Stimulated activated naive CD8-positive, alpha-beta T cell treated with anti-CD3 and anti-CD28 coated beads, Interleukin-15, Interleukin-2, amounts not matched to agents 100 ng/mL and 50 ng/mL, for 24 hours (primary cell): ENCODE measurements around the gene LAMA3.

ENCODE experiments used
- H3K27ac Mint-ChIP-seq: one replicate; pipeline ENCODE4 v1.8.0; 2021; ENCODE audit warnings: mild to moderate bottlenecking, mixed read lengths
- H3K27me3 Mint-ChIP-seq: one replicate; pipeline ENCODE4 v1.8.0; 2021; ENCODE audit warnings: mixed read lengths
- H3K36me3 Mint-ChIP-seq: one replicate; pipeline ENCODE4 v1.8.0; 2021; ENCODE audit warnings: low read depth, mixed read lengths
- H3K4me1 Mint-ChIP-seq: one replicate; pipeline ENCODE4 v1.8.0; 2021; ENCODE audit warnings: low read depth, mixed read lengths
- H3K4me3 Mint-ChIP-seq: one replicate; pipeline ENCODE4 v1.8.0; 2021; ENCODE audit warnings: mild to moderate bottlenecking, mixed read lengths
- H3K9me3 Mint-ChIP-seq: one replicate; pipeline ENCODE4 v1.8.0; 2021; ENCODE audit warnings: mixed read lengths

LAMA3 gene

GRCh38 chr18:23838801-23839366, 149.6 kb downstream of the LAMA3 start:
- H3K27ac Mint-ChIP-seq, result no peak overlapping the region
- no peak overlapping the region for H3K4me3 Mint-ChIP-seq
- H3K9me3 Mint-ChIP-seq, result no peaks in the 10 kb centered on the region
- H3K4me1 Mint-ChIP-seq, result no peaks in the 10 kb centered on the region
- H3K27me3 Mint-ChIP-seq, result no peaks in the 10 kb centered on the region
- H3K36me3 Mint-ChIP-seq, result no peaks in the 10 kb centered on the region

- no peaks in the 10 kb centered on the region for H3K4me1 Mint-ChIP-seq
- H3K27me3 Mint-ChIP-seq, result no peaks in the 10 kb centered on the region
- no peak overlapping the region for H3K4me3 Mint-ChIP-seq
- no peaks in the 10 kb centered on the region for H3K9me3 Mint-ChIP-seq
- H3K36me3 Mint-ChIP-seq, result no peaks in the 10 kb centered on the region
- no peak overlapping the region for H3K27ac Mint-ChIP-seq
Observed at GRCh38 chr18:23842305-23842704, 153.1 kb downstream of the LAMA3 start.

GRCh38 chr18:23844991-23845680, 155.9 kb downstream of the LAMA3 start:
- H3K27ac Mint-ChIP-seq, result no peak overlapping the region

GRCh38 chr18:23845988-23846630, 156.9 kb downstream of the LAMA3 start:
- Mint-ChIP-seq H3K4me1 (no peaks in the 10 kb centered on the region), H3K9me3 (no peaks in the 10 kb centered on the region), H3K36me3 (no peaks in the 10 kb centered on the region), H3K27me3 (no peaks in the 10 kb centered on the region), H3K27ac (no peak overlapping the region), H3K4me3 (no peak overlapping the region)

More at GRCh38 chr18:23844991-23845680, 155.9 kb downstream of the LAMA3 start:
- no peaks in the 10 kb centered on the region for H3K9me3 Mint-ChIP-seq
- no peak overlapping the region for H3K4me3 Mint-ChIP-seq
- no peaks in the 10 kb centered on the region for H3K36me3 Mint-ChIP-seq
- no peaks in the 10 kb centered on the region for H3K27me3 Mint-ChIP-seq
- H3K4me1 Mint-ChIP-seq, result no peaks in the 10 kb centered on the region

DNA sequence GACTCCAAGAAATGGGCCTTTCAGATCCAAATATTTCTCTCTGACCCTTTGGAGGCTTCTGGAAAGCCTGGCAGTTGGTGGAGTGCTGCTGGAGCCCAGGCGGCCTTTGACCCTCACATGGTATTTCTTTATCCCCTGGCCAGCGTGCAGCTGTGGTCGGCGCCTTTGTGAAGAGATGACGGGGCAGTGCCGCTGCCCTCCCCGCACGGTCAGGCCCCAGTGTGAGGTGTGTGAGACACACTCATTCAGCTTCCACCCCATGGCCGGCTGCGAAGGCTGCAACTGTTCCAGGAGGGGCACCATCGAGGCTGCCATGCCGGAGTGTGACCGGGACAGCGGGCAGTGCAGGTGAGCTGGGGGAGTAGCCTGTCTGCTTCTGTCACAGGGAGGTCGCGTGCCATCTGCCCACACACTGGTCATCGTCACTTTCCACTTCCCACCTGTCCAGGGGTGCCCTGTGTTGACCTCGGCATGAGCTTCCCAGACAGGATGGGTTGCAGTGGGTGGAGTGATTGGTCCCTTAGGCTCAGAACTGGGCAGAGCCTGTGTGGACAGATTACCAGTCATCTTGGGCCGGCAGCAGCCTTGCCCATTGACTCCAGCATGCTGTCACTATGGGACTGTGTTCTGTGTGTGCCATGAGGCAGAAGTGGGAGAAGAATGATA, 158.2 kb downstream of the LAMA3 start:
- H3K27ac Mint-ChIP-seq, result no peak overlapping the region
- no peaks in the 10 kb centered on the region for H3K27me3 Mint-ChIP-seq
- peaks cover 5% of the 10 kb centered on the region for H3K4me1 Mint-ChIP-seq
- no peaks in the 10 kb centered on the region for H3K9me3 Mint-ChIP-seq
- no peak overlapping the region for H3K4me3 Mint-ChIP-seq
- H3K36me3 Mint-ChIP-seq, result no peaks in the 10 kb centered on the region

DNA sequence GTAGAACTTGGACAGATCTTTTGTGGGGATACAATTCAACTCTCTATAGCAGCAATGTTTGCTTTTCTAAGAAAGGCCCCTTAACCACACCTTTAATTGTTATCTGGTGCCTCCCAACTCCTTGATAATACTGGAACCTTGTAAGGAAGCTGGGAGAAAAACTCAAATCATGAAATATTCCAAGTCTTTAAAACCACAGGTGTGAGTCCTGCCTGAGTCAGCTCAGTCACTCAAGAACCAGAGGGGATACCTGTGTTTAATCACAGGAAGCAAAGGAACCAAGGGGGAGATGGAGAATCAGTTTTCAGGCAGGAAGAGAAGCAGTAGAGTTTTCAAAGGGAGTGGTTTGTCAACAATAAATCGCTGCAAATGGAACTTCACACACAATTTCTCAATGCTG, 159.9 kb downstream of the LAMA3 start:
- Mint-ChIP-seq H3K9me3 (peaks cover 6% of the 10 kb centered on the region), H3K36me3 (no peaks in the 10 kb centered on the region), H3K27me3 (no peaks in the 10 kb centered on the region), H3K4me1 (peaks cover 10% of the 10 kb centered on the region), H3K4me3 (no peak overlapping the region), H3K27ac (no peak overlapping the region)

- Mint-ChIP-seq H3K4me3 (no peak overlapping the region), H3K27me3 (no peaks in the 10 kb centered on the region), H3K36me3 (no peaks in the 10 kb centered on the region), H3K9me3 (peaks cover 6% of the 10 kb centered on the region), H3K4me1 (peaks cover 10% of the 10 kb centered on the region), H3K27ac (no peak overlapping the region)
Observed at GRCh38 chr18:23850215-23850614, 161.0 kb downstream of the LAMA3 start.

- Mint-ChIP-seq H3K9me3 (peaks cover 6% of the 10 kb centered on the region), H3K27me3 (no peaks in the 10 kb centered on the region), H3K27ac (no peak overlapping the region), H3K4me1 (peaks cover 10% of the 10 kb centered on the region), H3K4me3 (no peak overlapping the region), H3K36me3 (no peaks in the 10 kb centered on the region)
Observed at GRCh38 chr18:23851470-23852002, 162.3 kb downstream of the LAMA3 start.

GRCh38 chr18:23852236-23853045, 163.2 kb downstream of the LAMA3 start:
- Mint-ChIP-seq H3K36me3 (no peaks in the 10 kb centered on the region), H3K4me1 (peaks cover 10% of the 10 kb centered on the region), H3K27ac (peak overlapping the region; percentile 42), H3K27me3 (no peaks in the 10 kb centered on the region), H3K9me3 (peaks cover 6% of the 10 kb centered on the region), H3K4me3 (no peak overlapping the region)

DNA sequence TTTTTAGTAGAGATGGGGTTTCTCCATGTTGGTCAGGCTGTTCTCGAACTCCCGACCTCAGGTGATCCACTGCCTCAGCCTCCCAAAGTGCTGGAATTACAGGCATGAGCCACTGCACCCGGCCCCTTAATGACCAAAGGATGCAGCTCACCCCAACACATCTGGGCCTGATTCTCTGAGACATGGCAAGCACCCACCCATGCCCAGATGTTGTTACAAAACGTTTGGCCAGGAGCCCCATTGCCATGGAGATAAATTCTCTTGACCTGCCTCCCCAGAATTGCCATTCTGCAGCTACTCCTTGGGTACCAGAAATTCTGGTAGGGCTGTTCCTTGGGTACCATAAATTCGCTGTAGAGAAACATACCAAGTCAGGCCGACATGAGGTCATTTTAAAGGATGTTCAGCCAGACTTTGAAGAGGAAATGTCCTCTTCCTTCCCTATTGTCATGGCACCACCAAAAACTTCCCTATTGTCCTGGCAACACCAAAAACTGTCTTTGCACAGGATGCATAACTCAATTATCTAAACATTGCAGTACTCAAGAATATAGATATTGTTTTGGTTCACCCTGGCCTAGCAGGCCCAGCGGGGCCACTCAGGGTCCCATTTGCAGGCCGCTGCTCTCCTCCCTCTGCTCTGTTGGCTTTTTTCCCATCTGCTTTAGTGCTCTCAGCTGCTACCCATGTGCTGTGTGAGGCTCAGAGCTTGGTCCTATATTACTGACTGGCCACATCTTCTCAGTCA, 164.4 kb downstream of the LAMA3 start:
- no peak overlapping the region for H3K27ac Mint-ChIP-seq
- H3K9me3 Mint-ChIP-seq, result peaks cover 6% of the 10 kb centered on the region
- no peaks in the 10 kb centered on the region for H3K27me3 Mint-ChIP-seq
- no peaks in the 10 kb centered on the region for H3K36me3 Mint-ChIP-seq
- no peak overlapping the region for H3K4me3 Mint-ChIP-seq
- peaks cover 10% of the 10 kb centered on the region for H3K4me1 Mint-ChIP-seq

GRCh38 chr18:23855721-23856120, 166.5 kb downstream of the LAMA3 start:
- peaks cover 10% of the 10 kb centered on the region for H3K4me1 Mint-ChIP-seq
- no peak overlapping the region for H3K27ac Mint-ChIP-seq
- no peak overlapping the region for H3K4me3 Mint-ChIP-seq
- no peaks in the 10 kb centered on the region for H3K36me3 Mint-ChIP-seq
- H3K9me3 Mint-ChIP-seq, result peaks cover 6% of the 10 kb centered on the region
- H3K27me3 Mint-ChIP-seq, result no peaks in the 10 kb centered on the region

DNA sequence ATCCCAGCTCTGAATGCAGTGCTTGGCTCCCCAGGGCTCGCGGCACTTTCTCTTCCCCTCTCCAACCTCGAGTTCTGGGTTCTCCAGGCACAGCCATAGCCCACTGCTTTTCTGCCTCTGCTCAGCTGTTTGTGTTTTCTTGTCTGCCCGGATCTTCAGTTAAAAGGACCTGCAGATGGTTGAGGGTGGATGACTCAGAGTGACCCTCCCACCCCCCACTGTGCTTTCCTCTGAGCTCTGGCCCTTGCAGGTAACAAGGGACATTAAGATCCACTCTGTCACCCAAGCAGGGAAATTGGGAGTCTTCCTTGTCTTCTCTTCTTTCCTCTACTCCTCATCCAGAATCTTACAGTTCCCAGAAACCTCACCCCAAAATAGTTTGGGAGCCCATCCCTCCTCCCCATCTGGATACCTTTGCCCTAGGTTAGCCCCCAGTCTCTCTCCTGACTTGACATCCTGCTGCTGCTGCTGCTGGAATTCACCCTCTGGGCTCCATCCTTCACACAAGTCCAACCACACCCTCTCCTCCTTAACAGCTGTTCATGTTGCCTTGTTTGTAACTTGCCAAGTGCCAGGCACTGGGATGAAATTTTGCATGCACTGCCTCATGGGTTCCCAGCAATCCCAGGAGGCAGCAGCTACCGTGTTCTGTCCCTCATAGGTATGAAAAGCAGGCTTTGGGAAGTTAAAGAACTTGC, 167.4 kb downstream of the LAMA3 start:
- Mint-ChIP-seq H3K9me3 (peaks cover 6% of the 10 kb centered on the region), H3K4me3 (no peak overlapping the region), H3K27ac (no peak overlapping the region), H3K36me3 (no peaks in the 10 kb centered on the region), H3K27me3 (no peaks in the 10 kb centered on the region), H3K4me1 (peaks cover 18% of the 10 kb centered on the region)

DNA sequence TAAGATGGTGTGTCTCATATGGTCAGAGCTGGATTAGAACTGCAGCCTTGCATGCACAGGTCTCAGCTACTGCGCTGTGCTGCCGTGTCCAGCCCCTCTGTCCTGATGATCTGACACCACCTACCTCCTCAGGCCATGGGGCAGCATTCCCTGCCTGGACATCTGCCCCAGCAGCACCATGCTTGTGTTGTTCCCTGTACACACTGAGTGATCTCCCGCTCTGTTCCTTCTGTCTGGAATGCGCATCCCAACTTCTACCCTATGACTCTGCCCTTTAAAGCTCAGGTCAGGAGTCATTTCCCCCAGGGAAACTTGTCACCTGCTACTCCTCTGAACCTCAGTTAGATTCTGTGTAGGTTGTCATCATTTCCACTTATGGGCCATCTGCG, 167.9 kb downstream of the LAMA3 start:
- H3K9me3 Mint-ChIP-seq, result peaks cover 6% of the 10 kb centered on the region
- no peaks in the 10 kb centered on the region for H3K36me3 Mint-ChIP-seq
- H3K4me1 Mint-ChIP-seq, result peaks cover 21% of the 10 kb centered on the region
- H3K27me3 Mint-ChIP-seq, result no peaks in the 10 kb centered on the region
- no peak overlapping the region for H3K27ac Mint-ChIP-seq
- H3K4me3 Mint-ChIP-seq, result no peak overlapping the region
